OCI-LY1 (cell line): ENCODE results near the gene SPOCK1.
A peak's percentile ranks its signal among the peaks of the same experiment; 100 is the strongest.

ENCODE experiments used
- H2AFZ ChIP-seq: fragments of 200-600 bp; sonication (generic), shearing (Covaris generic); 2 replicates; pipeline ENCODE4 v1.6.0; 2014; ENCODE audit warnings: antibody characterized with exemption, mild to moderate bottlenecking, low read length
- H3F3A ChIP-seq: fragments of 200-600 bp; sonication (generic), shearing (Covaris generic); 2 replicates; pipeline ENCODE4 v1.6.0; 2014; ENCODE audit warnings: mild to moderate bottlenecking, antibody characterized with exemption, low read length, moderate library complexity; ENCODE audit not compliant: insufficient read depth
- H3K27ac ChIP-seq: fragments of 200-600 bp; sonication (generic); 2 replicates; pipeline ENCODE4 v1.5.1; 2014; ENCODE audit warnings: low read length, mixed run types, mild to moderate bottlenecking, low read depth; ENCODE audit not compliant: poor library complexity, severe bottlenecking
- H3K27me3 ChIP-seq: fragments of 200-600 bp; sonication (generic); 2 replicates; pipeline ENCODE4 v1.6.0; 2014; ENCODE audit warnings: antibody characterized with exemption, mild to moderate bottlenecking, low read length, moderate library complexity; ENCODE audit not compliant: insufficient read depth
- H3K36me3 ChIP-seq: fragments of 200-600 bp; sonication (generic); 2 replicates; pipeline ENCODE4 v1.6.1; 2014; ENCODE audit warnings: mild to moderate bottlenecking, antibody characterized with exemption, low read length, moderate library complexity, mixed read lengths; ENCODE audit not compliant: insufficient read depth
- H3K4me1 ChIP-seq: fragments of 200-600 bp; sonication (generic); 2 replicates; pipeline ENCODE4 v1.5.1; 2014; ENCODE audit warnings: mild to moderate bottlenecking, low read length, moderate library complexity; ENCODE audit not compliant: insufficient read depth, severe bottlenecking
- H3K4me2 ChIP-seq: fragments of 200-600 bp; sonication (generic), shearing (Covaris generic); 2 replicates; pipeline ENCODE4 v1.6.1; 2014; ENCODE audit warnings: low read length
- H3K4me3 ChIP-seq: fragments of 200-600 bp; sonication (generic); 2 replicates; pipeline ENCODE4 v1.5.1; 2014; ENCODE audit warnings: low read length, low read depth, mild to moderate bottlenecking, mixed read lengths; ENCODE audit not compliant: poor library complexity, severe bottlenecking
- H3K79me2 ChIP-seq: fragments of 200-600 bp; shearing (Covaris generic); 2 replicates; pipeline ENCODE4 v1.6.1; 2016; ENCODE audit warnings: mixed run types, low read length, mixed read lengths; ENCODE audit not compliant: insufficient read depth
- H3K9ac ChIP-seq: fragments of 200-600 bp; sonication (generic), shearing (Covaris generic); 2 replicates; pipeline ENCODE4 v1.6.1; 2014; ENCODE audit warnings: mild to moderate bottlenecking, low read length, mixed read lengths
- H3K9me2 ChIP-seq: fragments of 200-600 bp; sonication (generic), shearing (Covaris generic); 2 replicates; pipeline ENCODE4 v1.6.1; 2014; ENCODE audit warnings: low read depth, mild to moderate bottlenecking, low read length, mixed read lengths
- H3K9me3 ChIP-seq: fragments of 200-600 bp; shearing (Covaris generic); 2 replicates; pipeline ENCODE4 v1.6.1; 2014; ENCODE audit warnings: low read length, mixed read lengths
- H4K20me1 ChIP-seq: fragments of 200-600 bp; sonication (generic), shearing (Covaris generic); 2 replicates; pipeline ENCODE4 v1.6.0; 2016; ENCODE audit warnings: mild to moderate bottlenecking, low read length; ENCODE audit not compliant: insufficient read depth
- CTCF ChIP-seq: fragments of 200-600 bp; sonication (generic), shearing (Covaris generic); IDR thresholded peaks from 2 replicates; pipeline ENCODE4 v1.5.1; 2017; ENCODE audit warnings: mild to moderate bottlenecking, antibody characterized with exemption, low read length, moderate library complexity, mixed read lengths
- EZH2 ChIP-seq: fragments of 200-600 bp; sonication (generic), shearing (Covaris generic); IDR thresholded peaks from 2 replicates; pipeline ENCODE4 v1.8.0; 2017; ENCODE audit warnings: borderline replicate concordance, mixed run types, mild to moderate bottlenecking, antibody characterized with exemption, low read length, moderate library complexity, mixed read lengths

SPOCK1 gene

DNA sequence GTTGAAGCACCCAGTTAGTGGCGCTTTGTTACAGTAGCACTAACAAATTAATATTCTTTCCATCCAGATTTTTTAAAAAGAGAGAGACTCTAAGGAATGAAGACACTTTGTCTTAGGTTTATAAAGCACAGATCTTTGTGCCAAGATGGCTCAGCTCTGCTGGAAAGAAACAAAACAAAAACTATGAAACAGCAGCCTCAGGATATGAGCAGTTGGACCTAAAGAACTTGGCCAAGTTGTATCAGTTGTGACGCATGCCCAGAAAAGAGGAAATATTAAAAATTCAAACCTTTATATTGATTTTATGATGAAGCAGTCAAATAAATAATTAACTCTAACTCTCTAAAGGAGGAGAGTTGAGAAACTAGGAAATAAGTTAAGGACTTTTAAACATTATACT is 427.2 kb downstream of the SPOCK1 start:
- H3K79me2 ChIP-seq = no peaks in the 10 kb centered on the region
- H3K4me3 ChIP-seq = peak overlapping the region; percentile 41
- peak overlapping the region; percentile 100 for H3K27ac ChIP-seq
- H3K9ac ChIP-seq = peak overlapping the region; percentile 77
- H3K36me3 ChIP-seq = no peaks in the 10 kb centered on the region
- H2AFZ ChIP-seq = no peak overlapping the region
- H4K20me1 ChIP-seq = no peaks in the 10 kb centered on the region
- no peak for TF ChIP-seq EZH2
- TF ChIP-seq CTCF = no peak
- H3F3A ChIP-seq = peaks cover 13% of the 10 kb centered on the region; the same call in 1 of the 2 replicates
- H3K27me3 ChIP-seq = no peaks in the 10 kb centered on the region
- peak overlapping the region; percentile 70 for H3K4me2 ChIP-seq
- H3K9me2 ChIP-seq = no peaks in the 10 kb centered on the region
- H3K9me3 ChIP-seq = no peaks in the 10 kb centered on the region
- peaks cover 90% of the 10 kb centered on the region for H3K4me1 ChIP-seq

DNA sequence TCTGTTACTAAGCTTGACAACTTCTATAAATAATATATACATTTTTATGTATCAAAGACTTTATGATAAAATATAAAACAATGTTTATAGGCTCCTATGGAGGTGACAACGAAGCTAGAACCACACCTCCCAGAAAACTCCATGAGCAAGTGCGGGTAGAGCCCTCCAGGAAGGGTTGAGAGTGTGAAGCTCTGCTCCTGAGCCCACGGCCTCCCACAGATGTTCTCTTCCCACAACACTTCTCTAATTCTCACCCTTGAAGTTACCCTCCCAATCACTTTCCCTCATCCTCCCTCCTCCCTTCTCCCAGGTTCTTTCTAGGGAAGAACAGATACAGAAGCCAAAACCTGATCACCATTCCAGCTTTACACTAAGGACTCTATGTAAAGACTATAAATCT is 427.6 kb downstream of the SPOCK1 start:
- Histone ChIP-seq H3K9me3 (no peaks in the 10 kb centered on the region), H3K4me3 (peak overlapping the region; percentile 41), H3F3A (peaks cover 13% of the 10 kb centered on the region; the same call in 1 of the 2 replicates), H3K4me1 (peaks cover 90% of the 10 kb centered on the region), H4K20me1 (no peaks in the 10 kb centered on the region), H3K27ac (peak overlapping the region; percentile 100), H3K9me2 (no peaks in the 10 kb centered on the region), H3K27me3 (no peaks in the 10 kb centered on the region), H3K36me3 (no peaks in the 10 kb centered on the region), H3K4me2 (peak overlapping the region; percentile 70), H3K79me2 (no peaks in the 10 kb centered on the region), H2AFZ (no peak overlapping the region), H3K9ac (peak overlapping the region; percentile 77)
- TF ChIP-seq EZH2 (no peak), CTCF (no peak)

- Histone ChIP-seq H3K27me3 (no peaks in the 10 kb centered on the region), H3K9me3 (no peaks in the 10 kb centered on the region), H3K79me2 (no peaks in the 10 kb centered on the region), H3K9me2 (no peaks in the 10 kb centered on the region), H3K27ac (peak overlapping the region; percentile 100), H3K4me1 (peaks cover 87% of the 10 kb centered on the region), H3K36me3 (no peaks in the 10 kb centered on the region), H2AFZ (no peak overlapping the region), H3F3A (peaks cover 13% of the 10 kb centered on the region; the same call in 1 of the 2 replicates), H4K20me1 (no peaks in the 10 kb centered on the region), H3K4me3 (no peak overlapping the region), H3K9ac (peak overlapping the region; percentile 77), H3K4me2 (peak overlapping the region; percentile 0; the same call in 1 of the 2 replicates)
- TF ChIP-seq CTCF = no peak
- no peak for TF ChIP-seq EZH2
Measured at GRCh38 chr5:137070521-137070920, 428.6 kb downstream of the SPOCK1 start.
